HepG2 (cell line): Measurements from ENCODE around the gene LENG1. TPM values are rescaled to one million over a fixed set of nuclear protein-coding genes. Genes with fewer than 3 reads are reported as not detected.

ENCODE experiments used
- ADNP ChIP-seq: sonication (generic); formaldehyde crosslinking; IDR thresholded peaks from 2 replicates; pipeline ENCODE4 v1.4.0; 2020; ENCODE audit warnings: missing genetic modification reagents
- ARNT2 ChIP-seq: sonication (generic); formaldehyde crosslinking; IDR thresholded peaks from 2 replicates; pipeline ENCODE4 v1.8.0; 2022; ENCODE audit warnings: mild to moderate bottlenecking, low read depth, missing genetic modification reagents, moderate library complexity
- BORCS8-MEF2B ChIP-seq: sonication (generic); formaldehyde crosslinking; IDR thresholded peaks from 2 replicates; pipeline ENCODE4 v1.8.0; 2022; ENCODE audit warnings: mild to moderate bottlenecking, missing genetic modification reagents
- CREB1 ChIP-seq, 2 experiments: fragments of 450-650 bp in 1 of 2; IDR thresholded peaks; 2 replicates each; pipeline ENCODE4 v1.6.1; 2016 to 2017; ENCODE audit warnings: control low read depth in 1 of 2, mild to moderate bottlenecking in 1 of 2, missing compliant biosample characterization in 1 of 2, missing genetic modification characterization in 1 of 2
- MYPOP ChIP-seq: sonication (generic); formaldehyde crosslinking; IDR thresholded peaks from 2 replicates; pipeline ENCODE4 v1.8.1; 2023; ENCODE audit warnings: mild to moderate bottlenecking, moderate library complexity, missing genetic modification reagents
- NCOA1 ChIP-seq: sonication (generic); formaldehyde crosslinking; IDR thresholded peaks from 2 replicates; pipeline ENCODE4 v1.9.0; 2021; ENCODE audit warnings: missing genetic modification reagents
- PATZ1 ChIP-seq: sonication (generic); formaldehyde crosslinking; IDR thresholded peaks from 2 replicates; pipeline ENCODE4 v1.4.0; 2020; ENCODE audit warnings: missing genetic modification reagents
- RARA ChIP-seq: IDR thresholded peaks from 2 replicates; pipeline ENCODE4 v1.6.1; 2016; ENCODE audit warnings: missing genetic modification reagents, missing compliant biosample characterization
- RFX5 ChIP-seq: IDR thresholded peaks from 2 replicates; pipeline ENCODE4 v1.6.1; 2011; ENCODE audit warnings: low read depth, low read length, improper control_type of control experiment
- SMARCE1 ChIP-seq: fragments of 450-650 bp; IDR thresholded peaks from 2 replicates; pipeline ENCODE4 v1.6.1; 2017; ENCODE audit warnings: borderline replicate concordance
- SP2 ChIP-seq: sonication (generic); formaldehyde crosslinking; IDR thresholded peaks from 2 replicates; pipeline ENCODE4 v1.5.1; 2020; ENCODE audit warnings: mild to moderate bottlenecking, missing genetic modification reagents
- XRCC5 ChIP-seq: fragments of 200-400 bp; formaldehyde crosslinking; optimal IDR thresholded peaks from 2 replicates; pipeline ENCODE3; 2017; ENCODE audit warnings: mild to moderate bottlenecking, low read length
- ZFP82 ChIP-seq: sonication (generic); formaldehyde crosslinking; IDR thresholded peaks from 2 replicates; pipeline ENCODE4 v1.5.1; 2020; ENCODE audit warnings: mild to moderate bottlenecking, missing genetic modification reagents, borderline replicate concordance
- ZNF20 ChIP-seq: sonication (generic); formaldehyde crosslinking; IDR thresholded peaks from 2 replicates; pipeline ENCODE4 v1.4.0; 2020; ENCODE audit warnings: mild to moderate bottlenecking, moderate library complexity, missing genetic modification reagents
- ZNF558 ChIP-seq: sonication (generic); formaldehyde crosslinking; IDR thresholded peaks from 2 replicates; pipeline ENCODE4 v1.9.0; 2022; ENCODE audit warnings: mild to moderate bottlenecking, missing genetic modification reagents, borderline replicate concordance
- ZNF746 ChIP-seq: sonication (generic); formaldehyde crosslinking; IDR thresholded peaks from 2 replicates; pipeline ENCODE4 v1.8.0; 2022; ENCODE audit warnings: mild to moderate bottlenecking, missing genetic modification reagents
- polyA plus RNA-seq, 8 experiments: library from polyadenylated mRNA; depleted of rRNA in 3 of 8; stranded (reverse) in 7 of 8; unstranded in 1 of 8; fragments of >200 nt; fragmentation: Illumina TruSeq in 4 of 8; extraction: Trizol in 4 of 8; gene quantifications; 2 replicates each; pipeline versions ENCODE4 v1.2.1 to v1.2.3, GENCODE V29; 2011 to 2016; ENCODE audit warnings: low read depth in 4 of 8, missing spikeins in 1 of 8, mixed read lengths in 1 of 8; ENCODE audit not compliant: insufficient read depth in 1 of 8
- total RNA-seq, 5 experiments: library from RNA; depleted of rRNA; stranded (reverse); fragments of >200 nt; fragmentation: Illumina TruSeq; extraction: Trizol; gene quantifications; 2 replicates each; pipeline ENCODE4 v1.2.3, GENCODE V29; 2016; ENCODE audit warnings: low read depth in 1 of 5
- TF ChIP-seq, protein P1 (sequence below): sonication (generic); formaldehyde crosslinking; IDR thresholded peaks from 2 replicates; pipeline ENCODE4 v1.5.1; 2020; ENCODE audit warnings: mild to moderate bottlenecking, missing genetic modification reagents, borderline replicate concordance
- TF ChIP-seq, protein P2 (sequence below): sonication (generic); formaldehyde crosslinking; IDR thresholded peaks from 2 replicates; pipeline ENCODE4 v1.5.0; 2020; ENCODE audit warnings: missing genetic modification reagents, mild to moderate bottlenecking, borderline replicate concordance
- TF ChIP-seq, protein P3 (sequence below): IDR thresholded peaks from 2 replicates; pipeline ENCODE4 v1.6.1; 2016

Gene LENG1
- total and polyA plus RNA-seq, 2 of the 13 experiments (the other 11 are each of a cell fraction or from before 2014, with no cell fraction given) = 1.8 to 3.8 TPM

DNA sequence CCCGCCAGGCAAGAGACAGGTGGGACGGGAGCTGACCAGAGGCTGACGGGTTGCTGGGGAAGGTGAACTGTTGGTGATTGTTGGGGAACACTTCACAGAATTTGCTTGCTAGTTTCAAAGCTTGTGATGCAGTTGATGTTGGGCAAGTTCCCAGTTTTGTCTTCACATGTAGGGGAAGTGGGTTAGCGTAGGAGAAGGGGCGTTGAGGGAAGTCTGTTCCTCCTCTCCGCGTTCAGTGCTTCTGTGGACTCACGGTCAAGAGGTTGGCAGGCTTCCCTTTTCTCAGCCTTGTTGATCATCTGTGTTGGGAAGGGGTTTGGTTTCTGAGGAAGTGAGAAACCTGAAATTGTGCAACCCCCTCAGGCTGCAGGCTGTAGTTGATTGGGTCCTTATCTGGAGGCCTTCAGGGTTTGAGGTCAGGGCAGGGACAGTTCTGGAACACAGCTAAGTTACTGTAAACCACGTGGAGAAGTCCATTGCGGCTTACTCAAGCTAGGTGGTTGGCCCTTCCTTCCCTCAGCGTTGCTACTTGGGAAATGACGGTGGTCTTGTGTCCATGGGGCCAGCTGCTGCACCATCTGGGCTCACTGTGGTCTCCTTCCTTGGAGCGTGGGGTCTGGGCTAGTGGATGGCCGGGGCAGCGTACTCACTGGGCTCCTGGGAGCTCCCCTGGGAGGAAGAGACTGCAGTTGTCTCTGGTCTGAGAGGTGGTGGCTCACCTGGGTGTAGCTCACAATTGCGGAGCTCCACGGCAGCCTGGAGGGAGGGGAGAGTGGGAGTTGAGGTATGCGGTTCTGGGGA, 48.7 kb upstream of the LENG1 start (continued):
- TF ChIP-seq RARA = peak; percentile 76
- TF ChIP-seq, protein P1, sequence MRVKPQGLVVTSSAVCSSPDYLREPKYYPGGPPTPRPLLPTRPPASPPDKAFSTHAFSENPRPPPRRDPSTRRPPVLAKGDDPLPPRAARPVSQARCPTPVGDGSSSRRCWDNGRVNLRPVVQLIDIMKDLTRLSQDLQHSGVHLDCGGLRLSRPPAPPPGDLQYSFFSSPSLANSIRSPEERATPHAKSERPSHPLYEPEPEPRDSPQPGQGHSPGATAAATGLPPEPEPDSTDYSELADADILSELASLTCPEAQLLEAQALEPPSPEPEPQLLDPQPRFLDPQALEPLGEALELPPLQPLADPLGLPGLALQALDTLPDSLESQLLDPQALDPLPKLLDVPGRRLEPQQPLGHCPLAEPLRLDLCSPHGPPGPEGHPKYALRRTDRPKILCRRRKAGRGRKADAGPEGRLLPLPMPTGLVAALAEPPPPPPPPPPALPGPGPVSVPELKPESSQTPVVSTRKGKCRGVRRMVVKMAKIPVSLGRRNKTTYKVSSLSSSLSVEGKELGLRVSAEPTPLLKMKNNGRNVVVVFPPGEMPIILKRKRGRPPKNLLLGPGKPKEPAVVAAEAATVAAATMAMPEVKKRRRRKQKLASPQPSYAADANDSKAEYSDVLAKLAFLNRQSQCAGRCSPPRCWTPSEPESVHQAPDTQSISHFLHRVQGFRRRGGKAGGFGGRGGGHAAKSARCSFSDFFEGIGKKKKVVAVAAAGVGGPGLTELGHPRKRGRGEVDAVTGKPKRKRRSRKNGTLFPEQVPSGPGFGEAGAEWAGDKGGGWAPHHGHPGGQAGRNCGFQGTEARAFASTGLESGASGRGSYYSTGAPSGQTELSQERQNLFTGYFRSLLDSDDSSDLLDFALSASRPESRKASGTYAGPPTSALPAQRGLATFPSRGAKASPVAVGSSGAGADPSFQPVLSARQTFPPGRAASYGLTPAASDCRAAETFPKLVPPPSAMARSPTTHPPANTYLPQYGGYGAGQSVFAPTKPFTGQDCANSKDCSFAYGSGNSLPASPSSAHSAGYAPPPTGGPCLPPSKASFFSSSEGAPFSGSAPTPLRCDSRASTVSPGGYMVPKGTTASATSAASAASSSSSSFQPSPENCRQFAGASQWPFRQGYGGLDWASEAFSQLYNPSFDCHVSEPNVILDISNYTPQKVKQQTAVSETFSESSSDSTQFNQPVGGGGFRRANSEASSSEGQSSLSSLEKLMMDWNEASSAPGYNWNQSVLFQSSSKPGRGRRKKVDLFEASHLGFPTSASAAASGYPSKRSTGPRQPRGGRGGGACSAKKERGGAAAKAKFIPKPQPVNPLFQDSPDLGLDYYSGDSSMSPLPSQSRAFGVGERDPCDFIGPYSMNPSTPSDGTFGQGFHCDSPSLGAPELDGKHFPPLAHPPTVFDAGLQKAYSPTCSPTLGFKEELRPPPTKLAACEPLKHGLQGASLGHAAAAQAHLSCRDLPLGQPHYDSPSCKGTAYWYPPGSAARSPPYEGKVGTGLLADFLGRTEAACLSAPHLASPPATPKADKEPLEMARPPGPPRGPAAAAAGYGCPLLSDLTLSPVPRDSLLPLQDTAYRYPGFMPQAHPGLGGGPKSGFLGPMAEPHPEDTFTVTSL (CRISPR knock-in tag) = no peak
- peak; percentile 14 for TF ChIP-seq XRCC5
- TF ChIP-seq SMARCE1 = no peak
- no peak for TF ChIP-seq CREB1 (IDR thresholded peaks at IDR 0.05)
- no peak for TF ChIP-seq CREB1 (CRISPR knock-in tag; IDR thresholded peaks at IDR 0.05)
- TF ChIP-seq ZFP82 = no peak
- TF ChIP-seq, protein P2, sequence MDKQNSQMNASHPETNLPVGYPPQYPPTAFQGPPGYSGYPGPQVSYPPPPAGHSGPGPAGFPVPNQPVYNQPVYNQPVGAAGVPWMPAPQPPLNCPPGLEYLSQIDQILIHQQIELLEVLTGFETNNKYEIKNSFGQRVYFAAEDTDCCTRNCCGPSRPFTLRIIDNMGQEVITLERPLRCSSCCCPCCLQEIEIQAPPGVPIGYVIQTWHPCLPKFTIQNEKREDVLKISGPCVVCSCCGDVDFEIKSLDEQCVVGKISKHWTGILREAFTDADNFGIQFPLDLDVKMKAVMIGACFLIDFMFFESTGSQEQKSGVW = no peak
- no peak for TF ChIP-seq ADNP (CRISPR knock-in tag)
- no peak for TF ChIP-seq BORCS8-MEF2B (CRISPR knock-in tag)
- TF ChIP-seq MYPOP (CRISPR knock-in tag) = peak; percentile 67; the same call in 1 of the 2 replicates
- TF ChIP-seq ARNT2 (CRISPR knock-in tag) = 0 out of 2 replicates have a peak, but pooled peaks have one; percentile 33
- no peak for TF ChIP-seq NCOA1 (CRISPR knock-in tag)
- TF ChIP-seq, protein P3, sequence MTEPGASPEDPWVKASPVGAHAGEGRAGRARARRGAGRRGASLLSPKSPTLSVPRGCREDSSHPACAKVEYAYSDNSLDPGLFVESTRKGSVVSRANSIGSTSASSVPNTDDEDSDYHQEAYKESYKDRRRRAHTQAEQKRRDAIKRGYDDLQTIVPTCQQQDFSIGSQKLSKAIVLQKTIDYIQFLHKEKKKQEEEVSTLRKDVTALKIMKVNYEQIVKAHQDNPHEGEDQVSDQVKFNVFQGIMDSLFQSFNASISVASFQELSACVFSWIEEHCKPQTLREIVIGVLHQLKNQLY (CRISPR knock-in tag) = no peak
- TF ChIP-seq PATZ1 (CRISPR knock-in tag) = peak; percentile 34
- TF ChIP-seq ZNF558 (CRISPR knock-in tag) = no peak
- TF ChIP-seq SP2 (CRISPR knock-in tag) = no peak
- no peak for TF ChIP-seq ZNF20 (CRISPR knock-in tag)
- no peak for TF ChIP-seq RFX5
- TF ChIP-seq ZNF746 (CRISPR knock-in tag) = no peak
